ENCODE data around the gene ZBTB16. TPM values are rescaled to one million over a fixed set of nuclear protein-coding genes. Genes with fewer than 3 reads are reported as not detected.

ZBTB16 gene
- total and polyA plus RNA-seq, 9 donors, result 12.7 to 160 (median 68.7) TPM

- intact Hi-C loops (cut with DNase I), result loop anchor here (1.0 to 10.0 kb wide), 5 partner anchors 64 to 216 kb away; no protein-coding TSS in a partner anchor
- no peaks in the 10 kb centered on the region for H3K9me3 ChIP-seq
- no peak for DNase-seq
- H3K4me3 ChIP-seq, result peak overlapping the region; percentile 15
- no peaks in the 10 kb centered on the region for H3K27me3 ChIP-seq
- H3K36me3 ChIP-seq, result no peaks in the 10 kb centered on the region
- TF ChIP-seq EP300 (IDR thresholded peaks at IDR 0.05), result no peak
- TF ChIP-seq, protein P1, sequence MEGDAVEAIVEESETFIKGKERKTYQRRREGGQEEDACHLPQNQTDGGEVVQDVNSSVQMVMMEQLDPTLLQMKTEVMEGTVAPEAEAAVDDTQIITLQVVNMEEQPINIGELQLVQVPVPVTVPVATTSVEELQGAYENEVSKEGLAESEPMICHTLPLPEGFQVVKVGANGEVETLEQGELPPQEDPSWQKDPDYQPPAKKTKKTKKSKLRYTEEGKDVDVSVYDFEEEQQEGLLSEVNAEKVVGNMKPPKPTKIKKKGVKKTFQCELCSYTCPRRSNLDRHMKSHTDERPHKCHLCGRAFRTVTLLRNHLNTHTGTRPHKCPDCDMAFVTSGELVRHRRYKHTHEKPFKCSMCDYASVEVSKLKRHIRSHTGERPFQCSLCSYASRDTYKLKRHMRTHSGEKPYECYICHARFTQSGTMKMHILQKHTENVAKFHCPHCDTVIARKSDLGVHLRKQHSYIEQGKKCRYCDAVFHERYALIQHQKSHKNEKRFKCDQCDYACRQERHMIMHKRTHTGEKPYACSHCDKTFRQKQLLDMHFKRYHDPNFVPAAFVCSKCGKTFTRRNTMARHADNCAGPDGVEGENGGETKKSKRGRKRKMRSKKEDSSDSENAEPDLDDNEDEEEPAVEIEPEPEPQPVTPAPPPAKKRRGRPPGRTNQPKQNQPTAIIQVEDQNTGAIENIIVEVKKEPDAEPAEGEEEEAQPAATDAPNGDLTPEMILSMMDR (IDR thresholded peaks at IDR 0.05), result no peak
- H3K27ac ChIP-seq, result peak overlapping the region; percentile 78 to 94
- peaks cover 8% of the 10 kb centered on the region for H3K4me1 ChIP-seq (ENCODE audit: insufficient read depth)
- 88 to 93% (median 89%) methylated on average over 7 of the region's 7 CpGs for WGBS, 3 donors
Measured at GRCh38 chr11:114258696-114259095, 199.2 kb downstream of the ZBTB16 start.

DNA sequence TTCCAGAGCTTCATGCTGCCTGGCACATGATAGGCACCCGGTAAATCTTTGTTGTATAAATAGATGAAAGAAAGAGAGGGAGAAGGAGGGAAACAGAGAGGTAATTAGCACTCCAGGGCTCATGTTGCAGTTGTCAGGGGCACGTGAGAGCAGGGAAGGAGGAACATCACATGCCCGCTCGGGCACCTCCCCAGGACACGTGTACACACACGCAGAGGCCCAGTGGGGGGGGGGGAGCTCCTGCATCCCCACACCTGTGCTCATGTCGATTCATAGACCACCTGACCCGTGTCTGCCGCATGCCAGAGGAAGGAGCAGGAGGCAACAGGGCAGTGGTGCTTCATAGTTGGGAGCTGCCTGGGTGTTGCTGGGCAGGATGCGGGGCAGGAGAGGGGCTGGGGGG lies 199.6 kb downstream of the ZBTB16 start:
- Histone ChIP-seq H3K4me3 (no peak overlapping the region), H3K4me1 (ENCODE audit: insufficient read depth) (peaks cover 8% of the 10 kb centered on the region), H3K27me3 (no peaks in the 10 kb centered on the region), H3K27ac (peak overlapping the region; percentile 78 to 94), H3K36me3 (no peaks in the 10 kb centered on the region), H3K9me3 (no peaks in the 10 kb centered on the region)
- TF ChIP-seq, protein P1 (IDR thresholded peaks at IDR 0.05), result no peak
- TF ChIP-seq EP300 (IDR thresholded peaks at IDR 0.05), result no peak
- no peak for TF ChIP-seq POLR2A (IDR thresholded peaks at IDR 0.05)
- intact Hi-C loops (cut with DNase I), result loop anchor here in 3 of 4 donors (5.0 to 10.0 kb wide), 4 partner anchors 64 to 217 kb away; no protein-coding TSS in a partner anchor
- WGBS, 3 donors, result 71 to 77% (median 75%) methylated on average over 10 of the region's 10 CpGs
- DNase-seq, result peak in 3 of 5 donors; percentile 64 to 73 (median 65)

GRCh38 chr11:114259551-114259983 lies 200.1 kb downstream of the ZBTB16 start:
- DNase-seq, result peak in 1 of 5 donors; percentile 49
- Histone ChIP-seq H3K9me3 (no peaks in the 10 kb centered on the region), H3K27ac (peak overlapping the region in 1 of 2 donors; percentile 94), H3K4me3 (no peak overlapping the region), H3K27me3 (no peaks in the 10 kb centered on the region), H3K36me3 (no peaks in the 10 kb centered on the region), H3K4me1 (ENCODE audit: insufficient read depth) (peaks cover 8% of the 10 kb centered on the region)
- intact Hi-C loops (cut with DNase I), result loop anchor here in 3 of 4 donors (5.0 to 10.0 kb wide), 4 partner anchors 65 to 217 kb away; no protein-coding TSS in a partner anchor
- 85 to 90% (median 88%) methylated on average over 12 of the region's 12 CpGs for WGBS, 3 donors
- TF ChIP-seq, protein P1 (IDR thresholded peaks at IDR 0.05), result no peak
- TF ChIP-seq POLR2A (IDR thresholded peaks at IDR 0.05) (no peak), EP300 (IDR thresholded peaks at IDR 0.05) (no peak)

DNA sequence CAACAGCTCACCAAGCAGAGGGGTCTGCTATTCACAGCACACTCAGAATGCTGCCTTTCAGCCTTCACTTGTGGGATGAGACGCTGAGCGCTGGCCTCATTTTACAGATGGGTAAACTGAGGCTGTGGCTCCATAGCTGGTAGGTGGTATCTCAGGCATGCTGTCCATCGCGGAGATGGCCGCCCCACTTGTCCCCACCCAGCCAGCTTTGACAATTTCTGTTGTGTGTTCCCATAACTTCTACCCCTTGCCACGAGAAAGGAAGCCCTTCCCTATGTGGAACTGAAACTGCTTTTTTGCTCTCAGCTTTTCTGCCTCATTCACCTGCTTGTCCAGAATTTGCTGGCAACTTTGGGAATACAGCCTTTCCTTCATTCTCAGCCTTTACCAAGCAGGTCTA lies 200.6 kb downstream of the ZBTB16 start:
- WGBS, 3 donors, result 90 to 94% (median 92%) methylated on average over 6 of the region's 6 CpGs
- Histone ChIP-seq H3K27me3 (no peaks in the 10 kb centered on the region), H3K4me3 (no peak overlapping the region), H3K4me1 (ENCODE audit: insufficient read depth) (peaks cover 8% of the 10 kb centered on the region), H3K9me3 (no peaks in the 10 kb centered on the region), H3K36me3 (no peaks in the 10 kb centered on the region), H3K27ac (peak overlapping the region in 1 of 2 donors; percentile 57)
- no peak for DNase-seq
- TF ChIP-seq EP300 (IDR thresholded peaks at IDR 0.05) (no peak), POLR2A (IDR thresholded peaks at IDR 0.05) (no peak)
- TF ChIP-seq, protein P1 (IDR thresholded peaks at IDR 0.05), result no peak
- intact Hi-C loops (cut with DNase I), result loop anchor here (2.0 to 10.0 kb wide), 8 partner anchors 199 to 365 kb away; partner anchors contain the start of gene ZBTB16 (in 1 of the 4)

Data from ovary (tissue), 9 donors.